ENCODE measurements around the gene SORCS1. TPM values are rescaled to one million over a fixed set of nuclear protein-coding genes. Genes with fewer than 3 reads are reported as not detected.

Gene SORCS1
- total RNA-seq, 2 donors from 2014 or later = 0.23 to 14.4 TPM

GRCh38 chr10:107059872-107060271 lies 104.6 kb downstream of the SORCS1 start:
- no peaks in the 10 kb centered on the region for H3K27me3 ChIP-seq (replicated peaks; ENCODE audit: insufficient read depth)
- DNase-seq (ENCODE audit: low spot score) = no peak
- H3K9me3 ChIP-seq = no peaks in the 10 kb centered on the region
- H3K4me3 ChIP-seq = no peak overlapping the region
- TF ChIP-seq CTCF (IDR thresholded peaks at IDR 0.05) = no peak
- no peak for TF ChIP-seq POLR2AphosphoS5 (IDR thresholded peaks at IDR 0.05)
- no peak for TF ChIP-seq POLR2A (IDR thresholded peaks at IDR 0.05)
- H3K27ac ChIP-seq = no peak overlapping the region
- H3K4me1 ChIP-seq (replicated peaks) = no peaks in the 10 kb centered on the region
- intact Hi-C loops (cut with DNase I) = no loop called here
- 78% methylated on average over 3 of the region's 3 CpGs for WGBS
- no peaks in the 10 kb centered on the region for H3K36me3 ChIP-seq

GRCh38 chr10:107059068-107059804 lies 105.3 kb downstream of the SORCS1 start:
- no peaks in the 10 kb centered on the region for H3K36me3 ChIP-seq
- intact Hi-C loops (cut with DNase I) = no loop called here
- no peaks in the 10 kb centered on the region for H3K9me3 ChIP-seq
- no peaks in the 10 kb centered on the region for H3K4me1 ChIP-seq (replicated peaks)
- H3K4me3 ChIP-seq = no peak overlapping the region
- TF ChIP-seq POLR2AphosphoS5 (IDR thresholded peaks at IDR 0.05) = no peak
- no peak for TF ChIP-seq POLR2A (IDR thresholded peaks at IDR 0.05)
- TF ChIP-seq CTCF (IDR thresholded peaks at IDR 0.05) = no peak
- 63% methylated on average over 4 of the region's 4 CpGs for WGBS
- no peaks in the 10 kb centered on the region for H3K27me3 ChIP-seq (replicated peaks; ENCODE audit: insufficient read depth)
- no peak for DNase-seq (ENCODE audit: low spot score)
- H3K27ac ChIP-seq = no peak overlapping the region

- no peaks in the 10 kb centered on the region for H3K36me3 ChIP-seq
- no peak overlapping the region for H3K4me3 ChIP-seq
- TF ChIP-seq CTCF (IDR thresholded peaks at IDR 0.05) (no peak), POLR2A (IDR thresholded peaks at IDR 0.05) (no peak), POLR2AphosphoS5 (IDR thresholded peaks at IDR 0.05) (no peak)
- 99% methylated on average over 2 of the region's 2 CpGs for WGBS
- no peaks in the 10 kb centered on the region for H3K9me3 ChIP-seq
- no peaks in the 10 kb centered on the region for H3K27me3 ChIP-seq (replicated peaks; ENCODE audit: insufficient read depth)
- intact Hi-C loops (cut with DNase I) = no loop called here
- no peaks in the 10 kb centered on the region for H3K4me1 ChIP-seq (replicated peaks)
- H3K27ac ChIP-seq = no peak overlapping the region
- no peak for DNase-seq (ENCODE audit: low spot score)
Measured at GRCh38 chr10:107058331-107058730, 106.2 kb downstream of the SORCS1 start.

GRCh38 chr10:107056182-107056581 lies 108.3 kb downstream of the SORCS1 start:
- TF ChIP-seq CTCF (IDR thresholded peaks at IDR 0.05) (no peak), POLR2AphosphoS5 (IDR thresholded peaks at IDR 0.05) (no peak), POLR2A (IDR thresholded peaks at IDR 0.05) (no peak)
- intact Hi-C loops (cut with DNase I) = no loop called here
- H3K36me3 ChIP-seq = no peaks in the 10 kb centered on the region
- no peak for DNase-seq (ENCODE audit: low spot score)
- 75% methylated on average over 2 of the region's 2 CpGs for WGBS
- no peaks in the 10 kb centered on the region for H3K27me3 ChIP-seq (replicated peaks; ENCODE audit: insufficient read depth)
- no peak overlapping the region for H3K4me3 ChIP-seq
- no peaks in the 10 kb centered on the region for H3K4me1 ChIP-seq (replicated peaks)
- no peaks in the 10 kb centered on the region for H3K9me3 ChIP-seq
- no peak overlapping the region for H3K27ac ChIP-seq

Measured in prostate gland (tissue), 2 donors.